NCI-H774 (cell line): Measurements from ENCODE around the gene CUBN.
"Not testable (repeated sequence)": the region's sequence is repeated elsewhere in the genome, so short reads cannot be mapped to it uniquely, and the experiment has no call there.

ENCODE experiments used
- DNase-seq: peaks from one replicate; lab custom pipeline; 2025; lab: John Stamatoyannopoulos, UW

CUBN gene

DNA sequence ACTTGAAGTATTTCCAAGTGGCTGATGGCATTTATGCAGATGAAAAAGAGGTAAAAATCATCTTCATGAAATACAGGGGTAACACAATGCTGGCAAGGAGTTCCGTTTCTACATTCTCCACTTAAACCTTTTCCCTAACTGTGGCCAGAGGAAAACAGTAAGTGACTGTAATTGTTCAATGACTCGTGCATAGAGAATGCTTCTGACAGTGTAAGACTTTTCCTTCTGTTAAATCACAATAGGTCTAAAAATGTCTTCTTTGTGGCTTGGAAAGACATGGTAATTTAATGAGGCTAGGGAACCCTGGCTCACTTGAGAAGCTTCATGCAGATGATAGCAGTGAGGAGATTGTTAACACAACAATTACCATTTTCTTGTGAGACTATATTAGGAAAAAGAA lies 262.1 kb downstream of the CUBN start:
- no peak for DNase-seq

DNA sequence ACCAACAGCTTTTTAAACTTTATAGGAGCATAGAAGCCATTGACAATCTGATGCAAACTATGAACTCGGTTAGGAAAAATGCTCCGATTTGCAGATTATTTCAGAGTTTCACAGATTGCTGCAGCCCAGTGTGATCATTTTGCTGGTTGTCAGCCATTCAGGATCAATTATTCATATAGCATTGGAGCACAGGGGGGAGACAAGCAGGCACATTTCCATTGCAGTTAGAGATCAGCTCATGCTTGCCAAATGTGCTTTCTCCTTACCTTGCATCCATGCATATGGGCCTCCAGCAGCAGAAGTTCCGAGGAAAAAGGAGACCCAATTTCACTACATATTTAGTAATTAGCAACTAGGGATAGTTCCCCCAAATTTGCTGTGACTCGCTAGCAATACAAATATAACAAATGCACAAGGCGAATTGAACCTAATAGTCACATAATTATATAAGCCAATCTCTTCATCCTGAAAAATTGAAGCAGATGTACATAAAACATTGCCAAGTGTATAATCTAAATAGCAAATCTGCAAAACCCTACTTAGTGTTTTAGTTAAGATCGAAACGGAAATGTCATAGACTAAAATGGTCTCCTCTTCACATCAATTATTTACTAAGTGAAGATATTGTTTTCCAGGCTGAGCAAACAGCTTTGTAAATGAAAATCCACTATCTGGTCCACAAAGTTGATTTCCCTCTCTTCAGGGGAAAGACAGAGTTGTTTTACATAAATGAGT lies 262.9 kb downstream of the CUBN start:
- DNase-seq = no peak

DNA sequence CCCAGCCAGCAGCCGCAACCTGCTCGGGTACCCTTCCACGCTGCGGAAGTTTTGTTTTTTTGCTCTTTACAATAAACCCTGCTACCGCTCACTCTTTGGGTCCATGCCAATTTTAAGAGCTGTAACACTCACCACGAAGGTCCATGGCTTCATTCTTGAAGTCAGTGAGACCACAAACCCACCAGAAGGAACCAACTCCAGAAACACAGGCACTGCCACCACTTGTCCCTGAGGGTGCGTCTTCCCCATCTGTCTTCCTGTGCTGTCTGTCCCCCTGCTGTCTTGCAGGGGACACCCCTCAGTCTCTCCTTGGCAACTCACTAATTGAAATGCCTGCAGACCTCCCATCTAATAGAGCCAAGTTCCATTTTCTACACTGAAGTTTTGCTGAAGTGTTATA lies 263.8 kb downstream of the CUBN start:
- no peak for DNase-seq

DNA sequence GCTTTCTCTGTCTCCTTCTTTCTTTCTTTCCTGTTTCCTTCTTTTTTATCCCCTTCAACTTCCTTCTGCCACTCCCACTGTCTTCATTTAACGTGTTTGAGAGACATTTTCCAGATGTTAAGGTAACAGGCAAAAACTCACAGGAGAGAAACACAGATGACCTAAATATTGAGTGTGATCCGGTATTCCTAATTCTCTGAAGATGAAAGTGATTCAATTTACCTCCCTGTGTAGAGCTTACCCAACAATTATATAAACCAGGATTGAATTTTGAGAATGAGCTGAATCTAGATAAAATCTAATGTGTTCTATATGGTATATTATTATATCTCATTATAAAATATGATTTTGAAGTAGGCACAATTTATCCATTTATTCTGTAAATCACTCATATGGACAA lies 265.8 kb downstream of the CUBN start:
- no peak for DNase-seq

GRCh38 chr10:16857419-16857818 lies 272.2 kb downstream of the CUBN start:
- no peak for DNase-seq

GRCh38 chr10:16856567-16856966 lies 273.0 kb downstream of the CUBN start:
- no peak for DNase-seq

GRCh38 chr10:16856092-16856491 lies 273.5 kb downstream of the CUBN start:
- DNase-seq = no peak

DNA sequence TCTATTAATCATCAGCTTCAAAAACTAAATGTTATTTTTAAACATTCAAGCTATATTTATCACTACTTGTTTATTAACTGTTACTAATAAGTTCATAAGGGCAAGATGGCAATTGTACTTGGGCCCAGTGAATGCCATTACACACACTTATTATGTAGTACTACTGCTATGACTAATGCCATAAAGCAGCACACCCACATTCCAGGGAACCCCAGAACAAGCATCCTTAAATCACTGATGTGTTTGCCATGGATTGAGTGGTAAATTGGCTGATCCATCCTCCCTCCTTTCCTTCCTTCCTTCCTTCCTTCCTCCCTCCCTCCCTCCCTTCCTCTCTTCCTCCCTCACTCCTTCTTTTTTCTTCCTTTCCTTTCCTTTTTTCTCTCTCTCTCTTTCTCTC lies 275.0 kb downstream of the CUBN start:
- DNase-seq = no peak

GRCh38 chr10:16853809-16854208 lies 275.8 kb downstream of the CUBN start:
- no peak for DNase-seq

GRCh38 chr10:16853201-16853600 lies 276.4 kb downstream of the CUBN start:
- DNase-seq = no peak

- no peak for DNase-seq
Observed at GRCh38 chr10:16852624-16853023, 277.0 kb downstream of the CUBN start.

DNA sequence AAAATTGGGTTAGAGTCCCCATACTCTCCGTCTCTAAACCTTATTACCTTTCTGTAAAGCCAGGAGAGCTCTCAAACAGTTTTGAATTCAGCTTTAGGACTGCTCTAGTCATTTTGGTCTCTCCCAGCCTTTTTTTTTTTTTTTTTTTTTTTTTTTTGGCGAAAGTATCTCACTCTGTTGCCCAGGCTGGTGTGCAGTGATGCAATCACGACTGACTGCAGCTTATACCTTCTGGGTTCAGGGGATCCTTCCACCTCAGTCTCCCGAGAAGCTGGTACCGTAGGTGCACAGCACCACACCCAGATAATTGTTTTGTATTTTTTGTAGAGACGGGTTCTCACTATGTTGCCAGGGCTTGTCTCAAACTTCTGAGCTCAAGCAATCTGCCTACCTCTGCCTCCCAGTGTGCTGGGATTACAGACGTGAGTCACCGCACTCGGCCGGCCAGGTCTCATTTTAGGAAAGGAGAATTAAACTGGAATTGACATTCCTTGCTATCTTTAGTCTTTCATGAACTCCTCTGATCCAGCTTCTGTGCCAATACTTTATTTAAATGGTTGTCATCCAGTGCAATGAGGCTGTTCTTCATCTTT lies 281.0 kb downstream of the CUBN start:
- no peak for DNase-seq

DNA sequence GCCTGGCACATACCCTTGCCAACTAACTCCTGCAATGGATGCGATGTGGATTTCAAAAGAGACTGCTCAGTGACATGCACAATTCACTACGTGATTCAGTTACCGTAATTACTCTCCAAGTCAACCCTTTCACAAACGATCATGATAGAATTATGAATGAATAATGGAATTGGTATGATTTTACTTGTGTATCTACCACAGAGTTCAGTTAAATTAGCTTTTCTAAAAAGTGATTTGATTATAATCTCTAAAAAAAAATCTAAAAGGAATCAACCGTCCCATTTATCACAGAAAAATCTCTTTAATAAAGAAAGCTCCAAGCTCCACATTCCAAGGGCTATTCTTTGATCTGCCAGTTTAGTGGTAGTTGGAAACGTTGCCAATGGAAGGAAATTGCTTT lies 282.0 kb downstream of the CUBN start:
- DNase-seq = no peak

GRCh38 chr10:16845248-16845647 lies 284.4 kb downstream of the CUBN start:
- DNase-seq = no peak

GRCh38 chr10:16843252-16843870 lies 286.2 kb downstream of the CUBN start:
- DNase-seq = peak; percentile 43

DNA sequence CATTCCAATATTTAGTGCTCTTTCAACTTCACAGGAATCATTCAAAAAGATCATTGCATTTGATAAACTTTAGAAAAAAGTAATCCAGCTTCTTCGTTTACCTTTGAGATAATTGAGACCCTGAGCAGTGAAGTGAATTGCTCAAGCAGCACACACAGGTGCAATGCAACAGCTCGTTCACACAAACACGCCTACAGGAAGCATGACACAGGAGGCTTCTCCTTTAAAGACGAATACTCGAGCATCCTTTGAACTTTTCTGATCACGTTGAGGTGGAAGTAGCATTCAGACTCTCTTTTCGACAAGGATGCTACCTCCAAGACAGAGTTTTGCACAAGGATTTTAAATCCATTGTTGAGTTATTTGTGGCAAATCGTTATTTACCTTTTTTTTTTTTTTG lies 294.4 kb downstream of the CUBN start:
- DNase-seq = no peak

DNA sequence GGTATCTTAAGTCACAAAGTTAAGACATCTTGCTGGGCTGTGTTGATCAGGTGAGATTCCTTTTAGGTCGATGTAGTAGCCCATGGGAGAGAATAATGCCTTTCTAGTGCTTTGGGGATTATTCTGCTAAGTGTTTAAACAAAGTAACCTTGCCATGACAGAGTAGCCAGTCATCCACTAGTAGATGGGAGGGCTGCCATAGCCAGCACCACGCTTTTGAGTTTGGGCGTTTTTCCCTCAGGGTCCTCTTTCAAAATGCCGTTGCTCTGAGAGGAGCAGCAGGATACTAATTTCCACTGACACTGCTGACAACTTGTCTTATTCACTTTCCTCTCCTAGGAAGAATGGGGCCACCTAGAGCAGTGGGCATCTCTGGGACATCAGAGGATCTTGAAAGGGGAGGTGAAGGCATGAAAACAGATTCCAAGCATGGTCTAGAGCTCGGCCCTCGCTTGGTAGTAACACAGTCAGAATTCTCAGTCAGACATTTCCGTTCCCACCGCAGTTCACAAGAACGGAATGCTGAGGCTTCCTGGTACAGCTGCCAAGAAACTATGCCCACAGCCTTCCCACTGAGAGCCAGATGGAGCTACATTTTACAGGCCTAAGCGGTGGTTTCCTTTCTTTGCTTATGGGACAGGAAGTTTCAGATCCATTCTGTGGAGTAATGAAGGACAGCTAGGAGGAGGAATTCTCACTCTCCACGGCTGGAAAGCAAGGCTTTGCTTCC lies 297.1 kb downstream of the CUBN start:
- no peak for DNase-seq

DNA sequence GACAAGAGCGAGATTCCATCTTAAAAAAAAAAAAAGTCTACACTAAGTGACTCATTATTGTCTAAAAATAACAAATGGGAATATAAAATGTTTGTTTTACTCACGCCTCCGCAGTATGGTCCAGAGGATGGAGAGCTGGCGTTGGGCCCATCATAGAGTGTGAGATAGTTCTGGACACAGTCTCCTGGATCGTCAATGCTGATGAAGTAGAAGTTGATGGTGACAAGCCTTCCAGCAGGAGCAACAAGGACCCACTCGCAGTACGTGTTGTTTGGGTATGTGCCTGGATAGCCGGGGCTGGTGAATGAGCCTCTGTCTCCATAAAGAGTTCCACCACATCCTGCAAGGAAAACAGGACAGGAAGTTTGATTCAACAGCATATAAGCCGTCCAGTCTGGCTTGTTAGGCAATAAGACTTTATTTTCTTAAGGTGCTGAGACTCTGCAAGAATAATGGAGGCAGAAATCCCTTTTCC lies 300.9 kb downstream of the CUBN start:
- DNase-seq = no peak

DNA sequence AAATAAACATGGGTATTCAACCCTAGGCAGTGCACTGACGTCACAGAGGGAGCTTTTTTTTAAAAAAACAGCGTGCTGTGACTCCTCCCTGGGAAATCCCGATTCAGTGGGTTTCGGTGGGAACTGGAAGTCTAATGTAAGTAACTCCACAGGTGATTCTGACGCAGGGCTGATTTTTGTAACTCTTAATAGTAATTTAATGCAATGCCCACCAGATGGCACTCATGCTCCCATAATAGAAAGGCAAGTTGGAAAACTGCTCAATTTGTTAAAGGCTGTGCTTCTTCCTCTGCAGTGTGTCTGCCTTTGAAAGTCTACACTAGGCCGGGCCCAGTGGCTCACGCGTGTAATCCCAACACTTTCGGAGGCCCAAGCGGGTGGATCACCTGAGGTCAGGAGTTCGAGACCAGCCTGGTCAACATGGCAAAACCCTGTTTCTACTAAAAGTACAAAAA lies 301.5 kb downstream of the CUBN start:
- peak; percentile 47 for DNase-seq

DNA sequence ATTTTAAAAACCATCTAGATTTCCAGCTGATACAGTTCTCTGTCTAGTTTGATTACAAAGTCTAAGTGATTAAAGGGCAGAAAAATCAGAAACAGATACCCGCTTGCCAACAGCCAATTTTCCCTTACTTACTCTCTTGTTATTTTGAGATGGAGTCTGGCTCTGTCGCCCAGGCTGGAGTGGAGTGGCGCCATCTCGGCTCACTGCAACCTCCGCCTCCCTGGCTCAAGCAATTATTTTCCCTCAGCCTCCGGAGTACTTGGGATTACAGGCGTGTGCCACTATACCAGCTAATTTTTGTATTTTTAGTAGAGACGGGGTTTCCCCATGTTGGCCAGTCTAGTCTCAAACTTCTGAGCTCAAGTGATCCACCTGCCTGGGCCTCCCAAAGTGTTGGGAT lies 302.1 kb downstream of the CUBN start:
- not testable (repeated sequence) for DNase-seq

- DNase-seq = no peak
Observed at GRCh38 chr10:16822726-16823360, 306.8 kb downstream of the CUBN start.

DNA sequence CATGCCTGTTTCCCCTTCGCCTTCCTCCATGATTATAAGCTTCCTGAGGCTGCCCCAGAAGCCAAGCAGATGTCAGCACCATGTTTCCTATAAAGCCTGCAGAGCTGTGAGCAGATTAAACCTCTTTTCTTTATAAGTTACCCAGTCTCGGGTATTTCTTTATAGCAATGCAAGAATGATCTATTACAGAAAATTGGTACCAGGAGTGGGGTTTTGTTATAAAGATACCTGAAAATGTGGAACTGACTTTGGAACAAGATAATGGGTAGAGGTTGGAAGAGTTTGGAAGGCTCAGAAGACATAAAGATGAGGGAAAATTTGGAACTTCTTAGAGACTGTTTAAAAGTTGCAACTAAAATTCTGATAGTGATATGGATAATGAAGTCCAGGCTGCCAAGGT lies 307.6 kb downstream of the CUBN start:
- DNase-seq = no peak
